Fibroblast of skin of right biceps (primary cell): ENCODE results near the gene SEMA4C.
"Not testable (repeated sequence)": the region's sequence is repeated elsewhere in the genome, so short reads cannot be mapped to it uniquely, and the experiment has no call there.

Source experiments
- DNase-seq: peaks from one replicate; pipeline ENCODE4 v3.0.0-alpha.2; 2013

The SEMA4C gene

DNA sequence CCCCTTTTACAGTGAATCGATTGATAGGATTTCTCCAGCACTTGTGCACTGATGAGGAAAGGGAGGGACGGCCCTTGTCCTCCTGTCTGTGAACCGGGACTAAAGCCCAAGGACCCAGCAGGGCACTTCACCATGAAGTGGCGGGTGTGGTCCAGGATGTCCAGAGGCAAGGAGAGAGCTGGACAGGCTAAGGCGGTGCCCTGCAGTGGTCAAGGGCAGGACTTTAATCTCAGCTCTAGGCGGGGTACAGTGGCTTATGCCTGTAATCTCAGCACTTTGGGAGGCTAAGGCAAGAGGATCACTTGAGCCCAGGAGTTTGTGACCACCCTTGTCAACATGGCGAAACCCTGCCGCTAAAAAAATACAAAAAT, 28.2 kb upstream of the SEMA4C start:
- DNase-seq = no peak

DNA sequence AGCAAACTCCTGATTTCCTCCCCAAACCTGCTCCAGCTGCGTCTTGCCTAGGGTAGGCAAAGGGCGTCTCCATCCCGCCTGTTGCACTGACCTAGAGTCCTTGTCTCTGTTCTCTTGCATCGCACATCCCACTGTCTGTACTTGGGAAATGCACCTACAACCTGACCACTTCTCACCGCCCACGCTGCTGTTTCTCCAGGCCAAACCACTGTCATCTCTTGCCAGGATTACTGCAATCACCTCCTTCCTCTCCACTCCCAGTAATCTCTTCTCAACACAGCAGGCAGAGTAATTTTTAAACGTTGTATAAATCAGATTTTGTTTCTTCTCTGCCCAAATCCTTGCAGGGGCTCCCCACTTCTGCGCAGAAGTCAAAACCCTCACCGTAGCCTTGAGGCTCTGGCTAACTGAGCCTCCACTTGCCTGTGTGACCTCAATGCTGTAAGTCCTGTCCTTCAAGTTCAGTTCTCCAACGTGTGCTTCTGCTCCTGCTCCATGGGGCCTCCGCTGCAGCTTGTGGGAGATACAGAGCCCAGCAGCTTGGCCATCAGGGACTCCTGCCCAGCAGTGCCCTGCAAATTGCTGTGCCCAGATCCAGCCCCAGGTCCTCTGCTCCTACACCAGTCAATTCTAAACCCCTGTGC, 27.7 kb upstream of the SEMA4C start:
- no peak for DNase-seq

DNA sequence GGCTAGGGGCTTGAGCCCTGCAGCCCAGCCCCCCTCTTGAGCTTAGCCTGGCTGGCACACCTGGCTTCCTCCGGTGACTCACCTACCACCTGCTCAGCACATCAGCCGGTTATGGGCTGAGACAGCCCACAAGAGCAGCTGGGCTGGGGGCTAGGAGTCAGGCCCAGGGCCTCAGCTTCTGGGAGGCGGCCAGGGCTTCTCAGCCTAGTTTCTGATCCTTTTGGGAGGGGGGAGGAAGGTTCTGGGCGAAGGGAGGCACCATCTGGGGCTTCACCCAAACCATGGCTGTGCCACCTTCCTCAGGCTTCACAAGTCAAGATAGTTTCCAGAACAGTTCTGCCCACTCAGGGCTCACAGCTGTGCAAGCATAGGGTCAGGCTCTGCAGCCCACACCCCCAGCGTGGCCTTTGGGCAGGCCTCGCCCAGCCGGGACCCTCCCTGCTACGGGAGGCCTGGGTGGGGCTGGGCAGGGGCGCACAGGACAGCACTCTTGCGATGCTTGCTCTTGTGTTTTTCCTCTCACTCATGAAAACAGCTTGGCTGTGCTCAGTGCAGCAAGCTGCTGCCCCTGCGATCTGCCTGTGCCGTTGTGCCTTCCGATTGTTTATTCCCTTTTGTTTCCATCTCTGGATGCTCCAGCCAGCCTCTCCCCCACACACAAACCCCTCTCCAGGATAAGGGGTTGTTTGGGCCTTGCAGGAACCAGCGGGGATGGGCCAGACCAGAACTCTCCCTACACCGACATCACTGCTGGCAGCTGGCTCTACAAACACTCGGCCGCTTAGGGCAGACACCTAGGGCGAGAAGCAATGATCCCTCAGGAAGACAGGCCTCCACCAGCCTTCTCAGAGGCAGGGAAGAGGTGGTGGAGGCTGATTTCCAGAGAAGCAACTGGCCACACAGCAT, 26.1 kb upstream of the SEMA4C start:
- no peak for DNase-seq

DNA sequence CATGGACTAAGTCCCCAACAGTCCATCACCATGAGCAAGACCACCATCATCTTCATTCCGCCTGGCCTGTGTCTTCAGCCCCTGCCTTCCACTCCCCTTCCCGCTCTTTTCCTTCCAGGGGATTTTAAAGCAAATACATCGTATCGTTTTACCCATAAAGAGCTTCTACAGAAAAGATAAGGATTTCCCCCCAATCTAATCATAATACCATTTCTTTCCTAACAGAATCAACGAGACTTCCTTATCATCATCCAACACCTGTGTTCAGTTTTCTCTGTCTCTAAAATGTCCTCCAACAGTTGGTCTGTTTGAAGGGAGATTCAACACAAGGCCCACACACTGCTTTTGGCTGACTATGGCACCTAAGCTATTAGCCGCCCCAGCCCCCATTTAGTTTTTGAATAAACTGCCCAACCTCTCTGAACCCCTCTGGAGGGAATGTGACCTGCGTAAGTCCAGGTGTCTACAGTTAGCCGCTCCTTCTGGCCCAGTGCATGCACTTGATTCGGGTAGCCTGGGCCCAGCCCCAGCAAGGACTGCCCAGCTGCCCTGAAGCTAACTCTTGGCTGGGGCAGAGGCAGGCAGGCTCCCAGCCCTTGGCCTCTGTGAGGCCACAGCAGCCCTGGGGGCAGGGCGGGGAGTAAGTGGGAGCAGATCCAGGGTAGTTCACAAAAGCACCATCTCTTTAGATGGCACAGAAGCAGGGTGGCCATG, 25.3 kb upstream of the SEMA4C start:
- no peak for DNase-seq

DNA sequence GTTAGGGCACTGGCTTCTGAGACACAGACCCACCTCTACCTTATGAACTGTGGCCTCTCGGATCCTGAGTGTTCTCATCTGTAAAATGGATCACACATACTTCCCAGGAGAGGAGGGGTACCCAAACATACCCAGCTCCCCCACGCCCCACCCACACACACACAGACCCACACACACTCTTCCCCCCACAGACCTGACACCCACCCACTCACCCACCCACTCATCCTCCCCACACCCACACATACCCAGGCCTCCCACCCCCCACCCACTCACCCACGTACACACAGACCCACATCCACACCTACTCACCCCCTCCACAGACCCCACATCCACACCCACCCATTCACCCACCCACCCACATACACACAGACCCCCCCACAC, 24.3 kb upstream of the SEMA4C start:
- no peak for DNase-seq

DNA sequence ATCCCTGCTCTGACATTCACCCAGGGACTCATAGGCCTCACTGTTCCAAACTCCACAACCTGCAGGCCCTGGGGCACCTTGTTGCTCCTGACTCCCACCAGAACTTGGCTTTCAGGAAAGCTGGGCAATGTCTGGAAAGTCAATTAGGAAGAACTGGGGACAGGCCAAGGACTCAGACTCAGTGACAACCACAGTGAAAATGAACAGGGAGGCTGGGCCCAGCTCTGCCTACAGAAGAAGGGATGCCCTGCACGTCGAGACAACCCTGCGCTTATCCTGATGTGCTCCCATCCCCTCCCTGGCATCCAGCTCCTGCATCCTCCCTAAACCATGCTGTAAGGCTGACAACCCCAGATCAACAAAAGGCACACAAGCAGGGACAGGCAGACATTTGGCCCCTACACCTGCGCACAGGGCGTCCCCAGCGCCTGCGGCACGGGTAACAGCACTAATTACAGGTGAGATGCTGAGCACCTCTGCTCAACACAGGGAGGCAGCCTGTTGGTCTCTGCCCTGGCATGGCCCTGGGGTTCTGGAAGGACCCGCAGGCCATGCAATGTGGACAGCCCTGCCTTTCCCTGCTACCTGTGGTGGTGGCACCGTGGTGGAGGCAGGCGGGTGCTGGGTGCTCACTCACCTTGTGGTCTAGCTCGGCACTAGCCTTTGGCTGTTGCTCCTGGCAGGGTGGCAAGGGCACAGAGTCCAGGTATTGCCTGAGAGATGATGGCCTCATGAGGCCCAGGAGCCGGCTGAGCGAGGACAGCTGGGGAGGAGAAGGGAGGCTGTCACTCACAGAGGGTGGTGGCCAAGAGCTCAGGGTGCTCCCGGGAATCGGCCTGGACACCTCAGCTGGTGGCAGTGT, 23.6 kb upstream of the SEMA4C start:
- DNase-seq = no peak

DNA sequence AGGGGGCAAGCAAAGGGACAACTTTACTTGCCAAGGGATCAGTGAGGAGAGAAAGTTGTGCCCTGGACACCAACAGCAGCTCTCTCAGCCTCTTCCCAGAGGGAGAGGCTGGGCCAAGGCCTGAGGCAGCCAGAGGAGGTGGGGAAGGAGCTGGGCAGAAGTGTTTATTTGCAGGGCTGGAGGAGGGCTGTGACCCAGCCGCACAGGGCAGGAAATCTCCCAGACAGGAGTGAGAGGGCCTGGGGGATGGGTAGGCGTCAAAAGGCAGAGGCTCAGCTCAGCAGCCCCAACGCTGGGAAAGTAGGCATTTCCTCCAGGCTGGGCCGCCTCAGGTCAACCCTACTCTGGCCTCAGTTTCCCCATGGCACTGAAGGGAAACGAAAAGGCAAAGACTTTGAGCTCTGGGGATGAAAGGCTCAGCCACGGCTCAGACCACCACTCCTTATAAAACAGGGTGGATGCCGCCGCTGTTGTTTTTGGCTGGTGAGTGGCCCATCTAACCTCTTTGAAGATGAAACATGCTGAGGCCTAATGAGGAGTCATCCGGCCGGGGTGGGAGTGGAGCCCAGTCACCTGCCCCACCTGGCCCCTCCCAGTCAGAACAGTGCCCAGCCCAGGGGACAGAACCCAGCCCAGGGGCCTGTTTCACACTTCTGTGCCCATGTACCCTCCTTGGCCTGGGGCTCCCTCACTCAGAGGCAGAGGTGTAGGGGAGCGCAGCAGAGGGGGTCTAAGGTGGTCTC, 21.9 kb upstream of the SEMA4C start:
- DNase-seq = no peak

DNA sequence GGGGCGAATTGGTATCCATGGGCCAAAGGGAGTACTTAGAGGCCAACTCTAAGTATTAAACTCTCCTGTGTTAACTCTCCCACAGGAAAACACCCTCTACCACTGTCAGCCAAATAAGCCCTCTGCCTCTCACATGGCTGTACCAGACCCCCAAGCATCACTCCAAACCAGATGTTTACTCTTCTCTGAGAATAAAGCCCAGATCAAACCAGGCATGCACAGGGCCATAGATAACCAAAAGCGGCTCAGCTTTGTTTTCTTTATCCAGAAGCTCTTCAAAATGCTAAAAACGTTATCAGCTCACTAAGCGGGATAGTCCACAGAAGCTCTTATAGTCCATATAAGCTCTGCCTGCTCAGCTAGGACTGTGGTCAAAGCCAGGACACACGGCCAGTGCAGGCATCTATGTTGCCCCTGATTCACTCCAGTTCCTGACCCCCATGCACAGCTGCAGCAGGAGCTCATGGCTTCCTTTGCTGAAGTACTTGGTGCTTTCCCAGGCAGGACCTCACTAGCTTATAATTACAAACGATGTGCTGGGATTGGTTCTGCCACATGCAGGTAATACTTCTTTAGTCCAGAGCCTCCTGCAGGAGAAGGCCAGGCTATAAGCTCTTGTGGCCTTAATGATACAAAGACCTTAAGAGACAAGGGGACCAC, 21.0 kb upstream of the SEMA4C start:
- DNase-seq = no peak

DNA sequence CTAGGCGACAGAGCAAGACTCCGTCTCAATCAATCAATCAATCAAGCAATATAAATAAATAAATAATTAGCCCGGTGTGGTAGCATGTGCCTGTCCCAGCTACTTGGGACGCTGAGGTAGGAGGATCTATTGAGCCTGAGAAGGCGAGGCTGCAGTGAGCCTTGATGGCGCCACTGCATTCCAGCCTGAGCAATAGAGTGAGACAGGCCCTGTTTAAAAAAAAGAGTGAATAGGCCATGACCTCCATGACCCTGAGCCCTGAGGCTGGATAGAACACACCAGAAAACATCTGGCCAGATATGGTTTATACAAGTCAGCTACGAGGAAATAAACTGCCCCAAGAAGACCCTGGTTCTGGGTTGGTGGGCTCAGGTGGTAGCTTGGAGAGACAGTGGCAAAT, 20.4 kb upstream of the SEMA4C start:
- no peak for DNase-seq

DNA sequence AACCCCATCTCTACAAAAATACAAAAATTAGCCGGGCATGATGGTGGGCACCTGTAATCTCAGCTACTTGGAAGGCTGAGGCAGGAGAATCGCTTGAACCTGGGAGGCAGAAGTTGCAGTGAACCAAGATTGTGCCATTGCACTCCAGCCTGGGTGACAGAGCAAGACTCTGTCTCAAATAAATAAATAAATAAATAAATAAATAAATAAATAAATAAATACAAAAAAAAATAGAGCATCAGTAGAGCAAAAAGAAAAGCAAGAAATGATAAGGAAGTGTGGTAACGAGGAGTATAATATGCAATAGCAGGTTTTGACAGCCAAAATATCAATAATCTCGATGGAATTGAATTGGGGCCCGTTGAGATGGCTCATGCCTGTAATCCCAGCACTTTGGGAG, 19.6 kb upstream of the SEMA4C start:
- DNase-seq = not testable (repeated sequence)

DNA sequence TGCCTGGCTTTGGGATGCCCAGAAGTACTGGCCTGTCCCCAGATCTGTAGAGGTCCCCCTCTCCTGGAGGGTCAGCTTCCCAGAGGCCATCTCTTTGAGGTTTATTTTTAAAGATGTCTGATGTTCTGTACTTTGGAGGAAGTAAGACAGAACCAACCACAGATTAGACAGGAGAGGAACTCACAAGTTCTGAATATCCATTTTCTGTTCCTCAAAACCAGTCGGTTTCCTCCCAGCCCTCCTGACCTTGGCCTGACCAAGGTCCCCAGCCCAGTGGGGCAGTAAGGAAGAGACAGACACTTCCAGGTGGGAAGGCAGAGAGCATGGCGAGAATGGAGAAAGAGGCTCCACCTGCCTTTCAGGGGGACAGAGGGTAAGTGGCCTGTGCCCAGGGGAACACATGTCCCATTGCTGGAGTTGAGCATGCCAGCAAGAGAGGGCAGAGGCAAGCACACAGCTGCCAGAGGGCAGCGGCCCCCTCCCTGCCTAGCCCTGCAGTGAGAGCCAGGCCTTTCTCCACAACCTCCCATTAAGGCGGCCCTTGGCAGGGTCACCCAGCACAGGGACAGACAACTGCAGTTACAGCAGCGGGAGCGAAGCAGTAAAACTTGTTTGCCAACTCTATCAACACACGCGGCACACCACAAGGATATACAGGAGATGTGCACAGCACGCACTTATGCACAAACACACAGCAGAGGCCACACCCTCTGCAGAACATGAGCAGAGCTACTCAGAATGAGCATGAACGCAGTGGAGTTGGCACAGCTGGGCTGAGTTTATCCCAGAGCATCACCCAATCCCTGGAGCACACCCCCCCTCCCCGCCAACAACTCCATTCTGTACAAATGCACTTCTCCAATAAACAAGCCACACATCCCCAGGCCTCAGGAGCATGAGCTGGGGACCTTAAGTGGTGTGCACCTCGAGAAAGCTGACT, 18.5 kb upstream of the SEMA4C start:
- no peak for DNase-seq

DNA sequence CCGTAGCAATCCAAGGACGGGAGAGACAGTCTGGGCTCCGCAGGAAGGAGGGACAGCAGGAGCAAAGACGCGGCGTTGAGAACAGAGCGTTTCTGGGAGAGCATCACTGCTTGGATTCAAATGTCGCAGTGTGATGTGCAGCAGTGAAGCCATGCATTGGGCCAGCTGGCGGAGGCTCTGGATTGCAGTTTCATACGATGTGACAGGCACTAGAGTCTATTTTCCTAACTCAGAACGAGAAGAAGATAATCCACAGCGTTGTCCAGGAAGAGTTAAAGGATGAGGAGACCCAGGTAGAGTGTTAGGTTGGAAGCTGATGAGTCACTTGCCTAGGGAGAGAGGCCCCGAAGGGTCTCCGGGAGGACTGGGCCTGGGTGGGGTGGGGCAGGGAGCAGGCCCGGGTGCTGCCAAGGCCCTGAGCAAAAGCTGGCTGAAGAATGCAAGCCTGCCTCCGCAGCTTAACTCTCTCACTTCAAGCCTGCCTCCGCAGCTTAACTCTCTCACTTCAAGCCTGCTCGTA, 17.7 kb upstream of the SEMA4C start:
- no peak for DNase-seq

DNA sequence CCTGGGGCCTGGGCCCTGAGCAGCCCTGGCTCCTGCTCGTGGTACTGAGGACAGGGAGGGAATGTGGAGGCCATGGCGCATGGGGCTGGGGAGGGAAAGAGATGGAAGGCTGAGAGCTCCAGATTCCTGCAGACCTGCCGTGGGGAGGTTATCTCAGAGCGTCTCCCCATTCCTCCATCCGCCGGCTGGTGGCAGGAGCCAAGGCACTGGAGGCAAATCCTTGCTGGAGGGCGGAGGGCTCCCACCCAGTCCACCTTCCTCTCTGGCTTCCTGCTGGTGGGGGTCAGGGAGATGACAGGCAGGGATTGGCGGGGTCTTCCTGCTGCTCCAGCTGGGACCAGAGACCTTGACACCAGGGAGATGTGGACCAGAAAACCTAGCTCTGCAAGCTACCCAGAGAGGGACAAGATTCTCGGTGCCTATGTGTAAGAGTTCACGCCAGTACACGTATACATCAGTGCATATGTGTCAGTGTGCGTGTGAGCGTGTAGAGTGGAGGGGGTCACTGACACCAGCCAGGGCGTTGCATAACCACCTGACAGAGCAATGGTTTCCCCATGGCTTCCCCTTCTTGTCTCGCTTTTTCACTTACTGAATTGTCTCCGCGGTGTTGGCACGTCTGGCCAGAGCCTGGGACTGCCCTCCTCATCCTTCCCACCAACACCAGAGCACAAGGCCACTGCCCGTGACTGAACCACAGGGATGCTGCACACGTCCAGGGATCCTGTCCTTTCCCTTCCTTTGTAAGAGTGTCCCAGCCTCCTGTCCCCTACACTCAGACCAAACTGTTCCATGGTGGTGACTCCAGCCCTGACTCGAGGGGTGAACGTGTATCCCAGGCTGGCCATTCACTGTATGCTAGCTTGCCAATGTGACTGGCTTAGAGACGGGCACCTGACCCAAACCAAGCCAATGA, 15.8 kb upstream of the SEMA4C start:
- DNase-seq = no peak

DNA sequence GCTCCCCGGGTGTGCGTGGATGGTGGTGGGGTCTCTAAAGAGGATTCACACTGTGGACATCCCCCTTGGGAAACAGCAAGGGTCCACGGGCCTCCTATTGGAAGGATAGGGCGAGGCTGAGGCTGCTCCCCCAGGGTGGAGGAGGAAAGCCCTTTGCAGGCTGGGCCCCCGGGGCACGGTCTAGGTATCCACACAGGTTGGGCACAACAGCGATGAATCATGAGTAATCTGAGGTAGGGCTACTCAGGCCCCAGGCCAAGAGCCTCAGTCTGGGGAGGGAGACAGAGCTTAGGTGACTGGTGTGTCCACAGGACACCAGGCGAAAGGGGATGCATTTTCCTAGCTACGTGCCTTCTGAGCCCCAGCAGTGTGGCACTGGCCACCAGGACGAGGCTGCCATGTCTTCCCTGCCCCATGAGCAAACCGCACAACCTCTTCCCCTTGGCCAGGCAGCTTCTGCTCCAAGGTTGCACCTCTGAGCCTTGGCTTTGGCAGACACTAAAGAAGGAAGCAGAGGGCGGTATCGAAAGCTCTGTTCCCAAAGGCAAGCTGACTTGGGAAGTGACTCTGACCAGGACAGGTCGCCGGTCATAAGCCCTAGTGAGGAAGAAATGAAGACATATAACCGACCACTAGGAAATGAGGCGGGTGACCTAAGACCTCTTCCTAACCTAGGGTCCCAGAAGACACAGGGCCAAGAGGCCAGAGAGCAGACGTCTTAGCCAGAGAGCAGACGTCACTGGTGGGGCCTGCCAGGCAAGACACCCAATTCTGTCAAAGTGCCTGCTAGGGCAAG, 14.6 kb upstream of the SEMA4C start:
- no peak for DNase-seq

DNA sequence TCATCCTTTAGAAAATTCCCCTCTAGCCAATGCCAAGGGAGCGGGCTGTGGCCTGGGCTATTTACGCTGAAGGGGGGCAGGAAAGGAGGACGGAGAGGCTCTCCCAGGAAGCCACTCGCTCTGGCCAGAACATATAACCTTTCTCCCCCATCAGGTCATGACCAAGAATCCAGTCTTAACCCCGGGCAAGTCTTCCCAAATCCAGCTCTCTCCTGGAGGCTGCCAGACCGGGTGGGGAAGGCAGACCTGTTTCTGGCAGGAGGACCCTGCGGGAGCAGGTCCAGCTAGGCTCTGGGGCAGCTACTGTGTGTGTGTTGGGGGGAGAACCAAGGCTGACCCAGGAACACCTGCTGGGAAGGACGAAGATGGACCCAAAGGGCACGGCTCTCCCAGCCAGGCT, 13.4 kb upstream of the SEMA4C start:
- DNase-seq = no peak

DNA sequence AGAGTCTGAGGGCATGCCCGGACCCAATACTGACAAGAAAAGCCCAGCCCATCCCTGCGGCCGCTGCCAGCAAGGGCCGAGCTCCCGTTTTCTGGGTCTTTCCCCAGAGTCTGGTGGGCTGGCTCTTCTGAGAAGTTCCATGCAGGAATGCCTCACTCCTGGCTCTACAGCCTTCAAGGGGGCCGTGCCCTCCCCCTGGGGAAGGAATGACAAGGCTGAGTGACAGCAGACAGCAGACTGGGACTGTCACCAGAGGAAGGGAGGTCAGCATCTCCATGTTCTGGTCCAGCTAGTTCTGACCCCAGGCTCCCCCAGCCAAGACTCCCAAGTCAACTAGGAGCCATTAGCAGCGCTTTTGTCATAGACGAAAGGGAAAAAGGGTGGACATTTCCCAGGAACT, 13.0 kb upstream of the SEMA4C start:
- DNase-seq = no peak

DNA sequence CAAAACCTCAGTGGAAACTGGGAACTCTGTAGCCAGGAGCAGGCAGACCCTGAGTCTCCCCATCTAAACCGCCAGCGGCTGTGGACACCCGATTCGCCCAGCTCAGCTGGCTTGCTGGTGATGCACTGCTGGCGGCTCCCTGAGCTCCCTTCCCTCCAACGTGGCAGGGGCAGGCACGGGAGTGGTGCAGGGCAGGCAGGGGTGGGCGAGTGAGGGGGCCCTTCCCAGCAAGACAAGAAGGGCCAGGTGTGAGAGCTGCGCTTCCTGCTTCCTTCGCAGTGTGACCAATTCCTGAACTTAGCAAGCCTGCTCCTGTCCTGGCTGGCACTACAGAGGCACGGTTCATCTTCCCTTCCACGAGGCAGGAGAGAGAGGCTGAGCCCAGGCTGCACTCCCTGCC, 12.3 kb upstream of the SEMA4C start:
- no peak for DNase-seq
